Hepatocyte (in vitro differentiated cells): ENCODE results near the gene TEX14. TPM values are rescaled to one million over a fixed set of nuclear protein-coding genes. Genes with fewer than 3 reads are reported as not detected.
"Not testable (repeated sequence)": the region's sequence is repeated elsewhere in the genome, so short reads cannot be mapped to it uniquely, and the experiment has no call there.

ENCODE experiments used
- DNase-seq: peaks from one replicate; pipeline ENCODE4 v3.0.0-alpha.2; 2016; ENCODE audit warnings: low spot score
- H2AFZ ChIP-seq: fragments of 200-600 bp; sonication (generic); 2 replicates; pipeline ENCODE4 v1.6.0; 2016; ENCODE audit warnings: antibody characterized with exemption, mild to moderate bottlenecking
- H3K27ac ChIP-seq: fragments of 200-600 bp; sonication (generic); 2 replicates; pipeline ENCODE4 v1.5.1; 2016; ENCODE audit warnings: mild to moderate bottlenecking
- H3K27me3 ChIP-seq: fragments of 200-600 bp; sonication (generic); 2 replicates; pipeline ENCODE4 v1.6.1; 2016
- H3K36me3 ChIP-seq: fragments of 200-600 bp; sonication (generic); replicated peaks from 2 replicates; pipeline ENCODE4 v1.5.1; 2016; ENCODE audit warnings: low read depth; ENCODE audit not compliant: insufficient read depth
- H3K4me1 ChIP-seq: fragments of 200-600 bp; sonication (generic); 2 replicates; pipeline ENCODE4 v1.5.1; 2016; ENCODE audit warnings: mild to moderate bottlenecking, moderate library complexity; ENCODE audit not compliant: insufficient read depth
- H3K4me2 ChIP-seq: fragments of 200-600 bp; sonication (generic); 2 replicates; pipeline ENCODE4 v1.6.0; 2016
- H3K4me3 ChIP-seq: fragments of 200-600 bp; sonication (generic); 2 replicates; pipeline ENCODE4 v1.5.1; 2016; ENCODE audit warnings: mild to moderate bottlenecking
- H3K79me2 ChIP-seq: fragments of 200-600 bp; sonication (generic); 2 replicates; pipeline ENCODE4 v1.6.0; 2017; ENCODE audit warnings: mild to moderate bottlenecking
- H3K9me2 ChIP-seq: fragments of 200-600 bp; sonication (generic); replicated peaks from 2 replicates; pipeline ENCODE4 v1.6.0; 2017; ENCODE audit warnings: mild to moderate bottlenecking; ENCODE audit not compliant: insufficient read depth
- H3K9me3 ChIP-seq: fragments of 200-600 bp; sonication (generic); 2 replicates; pipeline ENCODE4 v1.5.1; 2016; ENCODE audit warnings: low read depth, mild to moderate bottlenecking
- H4K20me1 ChIP-seq: fragments of 200-600 bp; sonication (generic); 2 replicates; pipeline ENCODE4 v1.6.0; 2016; ENCODE audit warnings: mild to moderate bottlenecking; ENCODE audit not compliant: insufficient read depth, poor library complexity, severe bottlenecking
- EZH2 ChIP-seq: fragments of 200-600 bp; sonication (generic); IDR thresholded peaks from 2 replicates; pipeline ENCODE4 v1.6.1; 2016; ENCODE audit warnings: antibody characterized with exemption, mild to moderate bottlenecking, borderline replicate concordance
- EZH2phosphoT487 ChIP-seq: fragments of 200-600 bp; sonication (generic); IDR thresholded peaks from one replicate; pipeline ENCODE4 v1.6.1; 2018; ENCODE audit warnings: antibody characterized with exemption, mild to moderate bottlenecking, low read depth, moderate library complexity; ENCODE audit not compliant: unreplicated experiment, severe bottlenecking
- WGBS: methylation state at CpG from one replicate; pipeline ENCODE4 v1.1.6; 2016; ENCODE audit warnings: low lambda C conversion rate; ENCODE audit errors: missing lambda C conversion rate; 5-methylcytosine and 5-hydroxymethylcytosine counted together
- polyA plus RNA-seq: library from polyadenylated mRNA; unstranded; fragments of >200 nt; fragmentation: Nextera tagmentation; extraction: Ambion mirVana; gene quantifications from 2 replicates; pipeline ENCODE4 v1.2.1, GENCODE V29; 2016
- total RNA-seq: library from RNA; depleted of rRNA; stranded (reverse); fragments of >200 nt; gene quantifications from 2 replicates; pipeline ENCODE4 v1.2.3, GENCODE V29; 2014
- TF ChIP-seq, protein P1 (sequence below): fragments of 200-600 bp; sonication (generic); IDR thresholded peaks from 2 replicates; pipeline ENCODE4 v1.5.1; 2016; ENCODE audit warnings: antibody characterized with exemption, mild to moderate bottlenecking; ENCODE audit not compliant: poor library complexity

The TEX14 gene
- total and polyA plus RNA-seq, 2 experiments from 2014 or later: 0.07 TPM; not detected in 1

GRCh38 chr17:58661499-58661898 is 30.3 kb downstream of the TEX14 start:
- H3K27me3 ChIP-seq: no peaks in the 10 kb centered on the region
- DNase-seq: no peak
- H3K4me2 ChIP-seq: no peak overlapping the region
- TF ChIP-seq EZH2phosphoT487 (no peak), EZH2 (no peak)
- TF ChIP-seq, protein P1, sequence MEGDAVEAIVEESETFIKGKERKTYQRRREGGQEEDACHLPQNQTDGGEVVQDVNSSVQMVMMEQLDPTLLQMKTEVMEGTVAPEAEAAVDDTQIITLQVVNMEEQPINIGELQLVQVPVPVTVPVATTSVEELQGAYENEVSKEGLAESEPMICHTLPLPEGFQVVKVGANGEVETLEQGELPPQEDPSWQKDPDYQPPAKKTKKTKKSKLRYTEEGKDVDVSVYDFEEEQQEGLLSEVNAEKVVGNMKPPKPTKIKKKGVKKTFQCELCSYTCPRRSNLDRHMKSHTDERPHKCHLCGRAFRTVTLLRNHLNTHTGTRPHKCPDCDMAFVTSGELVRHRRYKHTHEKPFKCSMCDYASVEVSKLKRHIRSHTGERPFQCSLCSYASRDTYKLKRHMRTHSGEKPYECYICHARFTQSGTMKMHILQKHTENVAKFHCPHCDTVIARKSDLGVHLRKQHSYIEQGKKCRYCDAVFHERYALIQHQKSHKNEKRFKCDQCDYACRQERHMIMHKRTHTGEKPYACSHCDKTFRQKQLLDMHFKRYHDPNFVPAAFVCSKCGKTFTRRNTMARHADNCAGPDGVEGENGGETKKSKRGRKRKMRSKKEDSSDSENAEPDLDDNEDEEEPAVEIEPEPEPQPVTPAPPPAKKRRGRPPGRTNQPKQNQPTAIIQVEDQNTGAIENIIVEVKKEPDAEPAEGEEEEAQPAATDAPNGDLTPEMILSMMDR: no peak
- H3K4me3 ChIP-seq: no peak overlapping the region
- no peaks in the 10 kb centered on the region for H3K9me2 ChIP-seq
- no peaks in the 10 kb centered on the region for H3K9me3 ChIP-seq
- H3K27ac ChIP-seq: no peak overlapping the region
- H4K20me1 ChIP-seq: no peaks in the 10 kb centered on the region
- H3K4me1 ChIP-seq: no peaks in the 10 kb centered on the region
- H3K79me2 ChIP-seq: no peaks in the 10 kb centered on the region
- 97% methylated on average over 26 of the region's 26 CpGs for WGBS
- H2AFZ ChIP-seq: no peak overlapping the region
- no peaks in the 10 kb centered on the region for H3K36me3 ChIP-seq

- Histone ChIP-seq H3K4me1 (no peaks in the 10 kb centered on the region), H4K20me1 (no peaks in the 10 kb centered on the region), H3K36me3 (no peaks in the 10 kb centered on the region), H3K9me3 (no peaks in the 10 kb centered on the region), H3K27me3 (no peaks in the 10 kb centered on the region), H3K79me2 (no peaks in the 10 kb centered on the region), H2AFZ (no peak overlapping the region), H3K27ac (no peak overlapping the region), H3K9me2 (no peaks in the 10 kb centered on the region), H3K4me2 (no peak overlapping the region), H3K4me3 (no peak overlapping the region)
- DNase-seq: no peak
- TF ChIP-seq EZH2phosphoT487 (no peak), EZH2 (no peak)
- TF ChIP-seq, protein P1: no peak
- WGBS: 96% methylated on average over 4 of the region's 4 CpGs
Measured at GRCh38 chr17:58660621-58661020, 31.2 kb downstream of the TEX14 start.

- WGBS: 50% methylated on average over 9 of the region's 9 CpGs
- H3K4me2 ChIP-seq: peak overlapping the region; percentile 69
- H4K20me1 ChIP-seq, H3K4me1 ChIP-seq, H3K36me3 ChIP-seq, H3K9me3 ChIP-seq, H3K79me2 ChIP-seq, H3K9me2 ChIP-seq, DNase-seq, H3K27me3 ChIP-seq: not testable (repeated sequence)
- peak overlapping the region; percentile 31 for H2AFZ ChIP-seq
- peak overlapping the region; percentile 79 for H3K27ac ChIP-seq
- peak overlapping the region; percentile 3 for H3K4me3 ChIP-seq
Measured at GRCh38 chr17:58659714-58660084, 32.1 kb downstream of the TEX14 start.

DNA sequence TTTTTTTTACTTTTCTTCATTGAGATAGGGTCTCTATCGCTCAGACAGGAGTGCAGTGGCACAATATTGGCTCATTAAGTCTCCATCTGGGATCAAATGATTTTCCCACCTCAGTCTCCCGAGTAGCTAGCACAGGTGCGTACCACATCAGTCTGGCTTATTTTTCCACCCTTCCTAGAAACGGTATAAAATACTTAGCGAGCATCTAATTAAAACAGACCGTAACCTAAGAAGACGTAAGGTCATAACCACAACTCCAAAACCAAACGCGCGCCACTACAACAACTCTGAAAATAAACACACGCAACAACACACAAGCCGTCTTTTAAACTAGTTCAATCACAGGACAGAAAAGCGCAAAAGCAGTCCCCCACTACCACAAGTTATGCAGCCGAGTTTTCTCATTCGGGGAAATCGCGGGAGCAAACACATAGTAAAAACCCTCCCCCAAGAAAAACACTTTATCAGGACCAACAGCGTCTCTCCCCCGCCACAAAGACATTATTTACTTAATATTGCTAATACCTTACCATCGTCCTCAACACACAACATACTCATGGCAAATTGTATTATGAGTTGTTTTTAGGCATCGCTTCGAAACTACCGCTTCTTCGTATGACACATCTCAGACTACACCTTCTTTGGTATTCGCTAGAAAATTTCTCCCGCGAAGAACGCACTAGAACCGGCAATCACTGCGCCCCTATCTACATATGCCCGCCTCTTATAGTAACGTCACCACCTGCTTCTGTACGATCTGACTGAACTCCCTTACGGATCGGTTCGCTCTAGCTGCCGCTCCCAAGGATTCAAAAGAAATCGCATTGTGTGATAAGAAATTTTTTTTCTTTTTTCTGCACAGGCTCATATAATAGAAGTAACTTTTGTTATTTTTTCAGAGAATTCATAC is 32.8 kb downstream of the TEX14 start:
- H4K20me1 ChIP-seq: no peaks in the 10 kb centered on the region
- peak overlapping the region; percentile 69 for H3K4me2 ChIP-seq
- TF ChIP-seq, protein P1: no peak
- no peak for TF ChIP-seq EZH2
- peak overlapping the region; percentile 3 for H3K4me3 ChIP-seq
- H3K9me2 ChIP-seq: no peaks in the 10 kb centered on the region
- H3K27ac ChIP-seq: peak overlapping the region; percentile 79
- H3K9me3 ChIP-seq: no peaks in the 10 kb centered on the region
- H3K36me3 ChIP-seq: no peaks in the 10 kb centered on the region
- peak; percentile 89 for DNase-seq
- WGBS: 1% methylated on average over 38 of the region's 38 CpGs
- H2AFZ ChIP-seq: peak overlapping the region; percentile 31
- no peaks in the 10 kb centered on the region for H3K27me3 ChIP-seq
- H3K4me1 ChIP-seq: no peaks in the 10 kb centered on the region
- H3K79me2 ChIP-seq: no peaks in the 10 kb centered on the region

- DNase-seq, H3K27me3 ChIP-seq, H3K79me2 ChIP-seq, H3K4me1 ChIP-seq, H4K20me1 ChIP-seq, H3K4me3 ChIP-seq, H3K36me3 ChIP-seq, H3K9me3 ChIP-seq, H3K9me2 ChIP-seq, H2AFZ ChIP-seq: not testable (repeated sequence)
- Histone ChIP-seq H3K27ac (peak overlapping the region; percentile 50), H3K4me2 (peak overlapping the region; percentile 69)
- 55% methylated on average over 10 of the region's 10 CpGs for WGBS
Measured at GRCh38 chr17:58657962-58658803, 33.7 kb downstream of the TEX14 start.
